GM21390 (cell line): Measurements from ENCODE around the gene TCF4.

ENCODE experiments used
- ATAC-seq: cut with Tn5 transposase; IDR thresholded peaks from one replicate; pipeline ENCODE4 v1.9.1; 2021; ENCODE audit not compliant: unreplicated experiment

Gene TCF4

DNA sequence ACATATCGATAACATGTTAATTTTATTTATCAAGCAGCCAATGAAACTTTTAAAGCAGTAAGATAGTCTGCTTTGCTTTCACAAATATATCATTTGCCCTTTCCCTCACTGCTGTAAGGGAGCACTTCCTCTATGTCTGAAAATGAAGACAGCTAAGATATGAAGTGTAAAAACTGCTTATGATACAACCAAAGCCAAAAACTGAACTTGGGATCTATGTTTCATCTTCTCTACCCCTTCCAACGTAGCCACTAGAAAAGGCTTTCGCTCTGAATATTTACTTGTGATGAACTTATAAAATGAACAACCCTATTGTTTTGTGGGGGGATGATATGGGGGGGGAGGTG, 140.3 kb downstream of the TCF4 start:
- ATAC-seq = no peak

DNA sequence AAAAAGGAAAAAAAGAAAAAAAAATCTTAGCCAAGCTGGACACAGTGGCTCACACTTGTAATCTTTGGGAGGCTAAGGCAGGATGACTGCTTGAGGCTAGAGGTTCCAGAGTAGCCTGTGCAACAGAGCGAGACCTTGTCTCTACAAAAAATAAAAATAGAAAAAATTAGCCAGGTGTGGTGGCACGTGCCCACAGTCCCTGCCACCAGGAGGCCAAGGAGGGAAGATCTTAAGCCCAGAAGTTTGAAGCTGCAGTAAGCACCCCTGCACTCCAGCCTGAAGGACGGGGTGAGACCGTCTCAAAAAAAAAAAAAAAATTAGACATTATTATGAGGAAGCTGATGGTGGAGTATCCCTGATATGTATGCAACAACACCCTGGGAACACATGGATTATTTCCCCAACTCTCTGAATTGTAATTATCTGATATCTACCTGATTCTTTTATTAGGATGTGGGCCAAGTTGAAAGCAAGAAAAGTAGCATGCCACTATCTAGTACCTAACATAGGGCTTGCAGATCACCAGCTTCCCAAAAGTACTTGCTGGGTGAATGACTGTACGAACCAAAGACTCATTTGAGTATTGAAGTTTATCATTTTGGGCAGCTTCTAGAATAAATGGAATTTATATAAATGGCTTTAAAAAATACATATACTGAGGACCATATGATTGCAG, 140.9 kb downstream of the TCF4 start:
- no peak for ATAC-seq

GRCh38 chr18:55444536-55444935, 143.5 kb downstream of the TCF4 start:
- ATAC-seq = no peak

DNA sequence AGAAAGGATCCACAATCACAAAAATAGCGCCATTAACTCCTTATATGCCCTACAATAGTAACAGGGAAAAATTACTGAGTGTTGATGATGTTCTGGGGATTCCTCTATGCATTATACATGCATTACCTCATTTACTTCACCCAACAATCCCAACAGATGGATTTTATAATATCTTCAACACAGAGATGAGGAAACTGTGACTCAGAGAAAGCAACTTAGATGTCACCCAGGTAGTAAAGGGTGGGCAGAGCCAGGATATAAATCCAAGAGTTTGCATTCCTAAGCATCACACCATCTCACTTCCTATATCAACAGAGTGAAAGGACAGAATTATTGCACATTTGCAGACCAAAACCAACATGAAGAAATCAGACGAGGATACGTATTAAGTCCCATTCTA, 144.2 kb downstream of the TCF4 start:
- ATAC-seq = no peak

GRCh38 chr18:55442561-55442960, 145.4 kb downstream of the TCF4 start:
- ATAC-seq = no peak

DNA sequence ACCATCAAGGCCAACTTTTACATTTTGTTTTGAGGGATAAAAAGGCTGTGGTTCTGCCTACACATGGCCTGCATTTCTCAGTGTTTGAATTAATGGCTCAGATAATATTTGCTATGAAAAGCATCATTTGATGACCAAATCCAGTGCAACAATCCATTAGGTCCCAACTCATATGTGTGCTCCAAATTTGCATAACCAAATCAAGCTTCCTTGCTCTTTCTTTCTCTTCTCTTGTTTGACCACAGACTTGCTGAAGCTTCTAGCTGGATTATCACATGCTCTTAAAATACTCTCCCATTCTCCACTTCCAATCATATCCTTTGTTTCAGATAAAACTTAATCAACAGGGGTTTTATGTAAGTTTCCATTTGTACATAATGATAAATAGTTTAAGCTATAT, 147.0 kb downstream of the TCF4 start:
- ATAC-seq = no peak

GRCh38 chr18:55439056-55439455, 148.9 kb downstream of the TCF4 start:
- ATAC-seq = no peak

DNA sequence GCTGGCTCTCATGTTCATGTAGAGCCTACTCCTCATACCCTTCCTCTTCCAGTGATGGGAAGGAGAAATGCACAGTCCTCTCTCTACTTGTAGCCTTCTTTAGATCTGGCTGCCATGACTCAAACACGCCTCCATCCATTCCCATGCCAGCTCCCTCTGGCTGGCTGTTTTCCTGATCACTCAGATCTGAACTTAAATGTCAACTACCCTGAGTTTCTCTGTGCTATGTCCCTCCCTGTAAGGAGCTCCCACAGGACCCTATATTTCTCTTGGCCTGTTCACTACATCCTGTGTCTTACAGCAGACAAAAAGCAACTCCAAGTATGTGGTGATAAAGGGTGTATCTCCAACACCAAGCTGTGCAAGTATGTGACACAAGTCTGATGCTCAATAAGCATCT, 152.4 kb downstream of the TCF4 start:
- no peak for ATAC-seq

- ATAC-seq = no peak
Measured at GRCh38 chr18:55433648-55434047, 154.3 kb downstream of the TCF4 start.

DNA sequence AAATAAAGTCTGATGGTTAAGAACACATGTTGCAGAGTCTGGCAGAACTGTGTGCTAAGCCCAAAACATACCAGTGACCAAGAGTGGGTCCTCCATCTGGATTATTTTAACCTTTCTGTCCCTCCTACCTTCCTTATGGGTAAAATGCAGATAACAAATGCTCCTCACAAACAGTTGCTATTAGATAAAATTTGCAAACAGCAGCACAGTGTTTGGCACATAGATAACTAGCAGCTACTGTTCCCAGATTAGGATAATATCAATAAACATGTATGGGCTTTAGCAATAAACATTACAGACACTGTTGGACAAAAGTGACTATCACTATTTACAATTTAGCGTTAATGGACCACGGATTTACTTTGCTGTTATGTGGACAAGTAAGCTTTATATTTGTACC, 154.9 kb downstream of the TCF4 start:
- no peak for ATAC-seq

- ATAC-seq = no peak
Measured at GRCh38 chr18:55432307-55433040, 155.5 kb downstream of the TCF4 start.

- no peak for ATAC-seq
Measured at GRCh38 chr18:55430026-55430425, 158.0 kb downstream of the TCF4 start.

DNA sequence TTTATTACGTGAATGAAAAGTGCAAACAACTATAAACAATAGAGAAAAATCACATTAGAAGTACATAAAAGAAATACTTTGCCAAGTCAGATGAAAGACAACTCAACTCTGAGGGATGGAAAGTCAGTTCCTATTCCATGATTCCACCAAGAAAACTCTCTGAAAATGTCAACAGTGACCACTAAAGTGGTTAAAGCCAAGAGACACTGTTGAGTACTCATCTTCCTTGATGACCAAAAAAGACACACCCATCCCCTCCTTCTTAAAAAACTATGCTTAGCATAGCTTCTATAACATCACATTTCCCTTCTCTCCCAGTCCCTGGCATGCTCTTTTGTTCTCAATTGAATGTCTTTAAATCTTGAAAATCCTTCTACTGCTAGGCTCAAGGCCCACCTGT, 160.0 kb downstream of the TCF4 start:
- no peak for ATAC-seq

GRCh38 chr18:55425698-55426097, 162.3 kb downstream of the TCF4 start:
- ATAC-seq = no peak

DNA sequence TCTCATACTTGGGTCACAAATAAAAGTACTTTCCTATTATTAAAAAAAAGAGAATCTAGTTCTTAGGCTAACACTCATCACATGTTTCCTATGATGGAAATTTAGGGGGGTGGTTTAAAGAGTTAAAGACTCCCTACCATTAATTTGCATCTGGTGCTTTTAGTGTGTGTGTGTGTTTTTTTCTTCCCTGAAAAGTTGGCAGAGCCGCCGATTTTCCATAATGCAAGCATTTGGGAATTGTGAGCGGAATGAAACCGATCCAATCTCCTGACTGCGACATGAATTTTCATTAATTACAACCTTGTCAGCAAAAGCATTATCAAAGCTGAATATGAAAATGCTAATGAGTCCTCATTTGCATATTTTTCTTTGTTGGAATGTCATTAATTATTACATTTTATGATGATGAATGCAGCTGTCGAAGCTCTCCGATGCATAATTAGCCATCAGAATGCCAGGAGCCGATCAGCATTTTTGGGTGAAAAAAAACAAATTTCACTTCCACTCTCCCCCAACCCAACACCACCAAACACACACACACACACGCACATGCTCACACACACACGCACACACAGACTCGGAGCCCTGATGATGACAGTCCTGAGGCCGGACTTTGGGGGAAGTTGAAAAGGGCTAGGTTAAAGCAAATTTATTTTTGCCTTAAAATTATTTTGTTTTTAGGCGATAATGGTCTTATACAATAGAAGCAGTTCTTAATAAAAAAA, 165.4 kb downstream of the TCF4 start:
- ATAC-seq = no peak

DNA sequence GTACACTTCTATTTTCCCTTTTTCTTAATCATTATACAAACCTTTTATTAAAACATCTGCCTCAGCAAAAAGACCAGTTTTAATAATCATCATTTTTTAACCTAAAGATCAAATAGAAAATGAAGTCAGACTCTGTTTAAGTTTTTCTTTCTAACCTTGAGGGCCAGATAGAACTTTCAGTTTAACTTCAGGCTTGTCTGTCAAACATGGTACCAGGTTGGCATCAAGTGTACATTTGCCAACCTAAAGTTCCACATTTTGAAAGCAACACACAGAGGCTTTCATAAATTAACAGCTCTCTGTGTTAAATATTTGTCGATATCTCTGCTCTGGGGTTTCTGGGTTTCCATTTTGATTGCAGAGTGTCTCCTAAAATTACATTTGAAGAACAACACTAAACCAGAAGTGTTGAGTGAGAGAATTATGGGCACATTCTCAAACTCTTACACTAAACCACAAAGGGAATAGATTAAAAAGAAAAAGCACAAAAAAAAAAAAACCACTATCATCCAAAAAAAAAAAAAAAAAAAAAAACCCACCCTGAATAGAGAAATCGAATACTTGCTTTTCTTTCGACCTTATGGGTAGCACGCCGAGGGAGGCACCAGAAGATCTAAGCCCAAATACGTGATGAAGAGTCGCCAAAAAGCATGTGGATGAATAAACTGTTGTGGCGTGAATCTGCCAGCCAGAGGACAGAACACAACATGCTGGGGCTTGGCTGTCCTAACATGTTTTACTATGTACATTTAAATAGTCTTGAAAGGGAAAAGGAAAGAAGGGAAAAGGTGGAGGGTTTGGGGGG, 166.2 kb downstream of the TCF4 start:
- ATAC-seq = no peak

GRCh38 chr18:55421308-55421614, 166.7 kb downstream of the TCF4 start:
- ATAC-seq = no peak

- peak; percentile 79 for ATAC-seq
Measured at GRCh38 chr18:55420665-55421307, 167.2 kb downstream of the TCF4 start.

- no peak for ATAC-seq
Measured at GRCh38 chr18:55419947-55420664, 167.9 kb downstream of the TCF4 start.

- ATAC-seq = no peak
Measured at GRCh38 chr18:55419132-55419946, 168.7 kb downstream of the TCF4 start.
